ENCODE measurements around the gene C17orf113. TPM values are rescaled to one million over a fixed set of nuclear protein-coding genes. Genes with fewer than 3 reads are reported as not detected.
"Not testable (repeated sequence)": the region's sequence is repeated elsewhere in the genome, so short reads cannot be mapped to it uniquely, and the experiment has no call there.

Gene C17orf113
- total RNA-seq, 6 donors from 2014 or later = 1.1 to 5.2 (median 2.3) TPM

DNA sequence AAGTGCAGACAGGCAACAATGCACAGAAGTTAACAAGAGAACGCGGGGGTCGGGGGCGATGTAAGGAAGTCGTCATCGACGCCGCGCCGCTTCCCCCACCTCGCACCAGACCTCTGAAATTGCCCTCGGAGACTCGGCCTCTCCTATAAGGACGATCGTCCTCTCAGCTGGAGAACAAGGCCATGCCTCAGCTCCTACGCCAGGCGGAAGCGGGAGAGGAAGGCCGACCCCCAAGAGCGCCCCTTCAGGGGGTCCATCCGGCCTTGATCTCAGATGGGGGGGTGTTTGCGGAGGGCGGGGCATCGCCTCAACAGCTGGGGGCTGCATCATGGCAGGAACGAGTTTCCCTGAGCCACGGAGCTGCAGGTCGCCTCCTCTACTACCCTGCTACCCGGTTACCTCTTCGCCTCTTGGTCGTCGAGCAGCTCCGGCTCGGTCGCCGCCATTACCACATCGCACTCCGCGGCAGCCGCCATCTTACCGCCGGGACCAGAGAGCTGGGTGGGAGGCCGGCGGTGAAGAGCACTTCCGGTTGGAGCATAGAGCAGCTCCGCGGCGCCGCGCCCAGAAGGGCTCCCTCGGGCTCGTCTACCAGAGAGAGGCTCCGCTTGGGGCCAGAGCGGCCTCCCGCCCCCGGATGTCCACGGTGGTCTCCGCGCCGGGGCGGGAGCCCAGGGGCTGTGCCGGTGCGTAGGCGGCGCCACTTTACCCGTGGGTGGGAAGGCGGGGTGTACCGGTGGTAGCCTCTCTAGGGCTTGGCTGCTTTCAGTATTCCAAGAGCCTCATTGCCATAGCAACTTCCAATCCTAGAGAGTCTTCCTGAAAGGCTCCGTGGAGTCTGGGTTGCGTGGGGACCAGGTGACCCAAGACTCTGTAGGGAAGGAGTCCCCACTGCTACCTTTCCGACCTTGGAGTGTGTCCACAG lies 33.2 kb downstream of the C17orf113 start, which contains the start of gene DNAJC7:
TSS of gene DNAJC7 (minus strand) at position 499 of the 925 bp plus-strand sequence. CDS start at position 476, 23 bp downstream.
- peak; percentile 97 to 98 for ATAC-seq (ENCODE audit: low FRiP score in 2 of 2)

DNA sequence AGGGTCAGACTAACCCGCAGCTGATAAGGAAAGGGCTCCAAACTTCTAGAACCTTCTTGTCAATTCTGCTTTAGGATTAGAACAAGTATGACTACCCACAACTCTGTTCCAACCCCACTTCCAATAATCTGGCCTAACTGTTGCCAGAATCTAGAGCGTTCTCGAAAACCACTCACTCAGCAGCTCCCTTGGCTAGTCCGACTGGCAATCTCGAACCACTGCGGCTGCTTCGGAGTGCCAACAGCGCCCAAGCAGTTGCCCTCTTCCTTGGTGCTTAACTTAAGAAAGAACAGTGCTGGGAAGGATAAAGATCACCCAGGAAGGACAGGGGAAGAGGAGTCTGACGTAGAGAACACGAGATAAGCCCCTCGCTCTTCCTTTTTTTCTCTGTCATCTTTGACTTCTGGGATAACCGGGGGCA lies 34.0 kb downstream of the C17orf113 start:
- H3K36me3 ChIP-seq = no peaks in the 10 kb centered on the region
- TF ChIP-seq POLR2AphosphoS5 (IDR thresholded peaks at IDR 0.05) (no peak), EP300 (IDR thresholded peaks at IDR 0.05) (no peak), POLR2A (IDR thresholded peaks at IDR 0.05) (peak in 1 of 4 donors; percentile 9)
- TF ChIP-seq, protein P1, sequence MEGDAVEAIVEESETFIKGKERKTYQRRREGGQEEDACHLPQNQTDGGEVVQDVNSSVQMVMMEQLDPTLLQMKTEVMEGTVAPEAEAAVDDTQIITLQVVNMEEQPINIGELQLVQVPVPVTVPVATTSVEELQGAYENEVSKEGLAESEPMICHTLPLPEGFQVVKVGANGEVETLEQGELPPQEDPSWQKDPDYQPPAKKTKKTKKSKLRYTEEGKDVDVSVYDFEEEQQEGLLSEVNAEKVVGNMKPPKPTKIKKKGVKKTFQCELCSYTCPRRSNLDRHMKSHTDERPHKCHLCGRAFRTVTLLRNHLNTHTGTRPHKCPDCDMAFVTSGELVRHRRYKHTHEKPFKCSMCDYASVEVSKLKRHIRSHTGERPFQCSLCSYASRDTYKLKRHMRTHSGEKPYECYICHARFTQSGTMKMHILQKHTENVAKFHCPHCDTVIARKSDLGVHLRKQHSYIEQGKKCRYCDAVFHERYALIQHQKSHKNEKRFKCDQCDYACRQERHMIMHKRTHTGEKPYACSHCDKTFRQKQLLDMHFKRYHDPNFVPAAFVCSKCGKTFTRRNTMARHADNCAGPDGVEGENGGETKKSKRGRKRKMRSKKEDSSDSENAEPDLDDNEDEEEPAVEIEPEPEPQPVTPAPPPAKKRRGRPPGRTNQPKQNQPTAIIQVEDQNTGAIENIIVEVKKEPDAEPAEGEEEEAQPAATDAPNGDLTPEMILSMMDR (IDR thresholded peaks at IDR 0.05) = no peak
- H3K4me1 ChIP-seq = peaks cover 60 to 78% (median 62%) of the 10 kb centered on the region in 4 donors
- ATAC-seq (ENCODE audit: low FRiP score in 2 of 2) (no peak), DNase-seq (peak in 1 of 2 donors; percentile 38)
- 1 to 4% methylated on average over 12 of the region's 12 CpGs for WGBS, 2 donors
- H3K27me3 ChIP-seq = no peaks in the 10 kb centered on the region
- H3K27ac ChIP-seq = peak overlapping the region; percentile 90 to 95 (median 92)
- H3K9me3 ChIP-seq = no peaks in the 10 kb centered on the region
- peak overlapping the region; percentile 59 to 95 (median 80) for H3K4me3 ChIP-seq

More for the DNA sequence above, 33.2 kb downstream of the C17orf113 start, which contains the start of gene DNAJC7:
- no peaks in the 10 kb centered on the region for H3K9me3 ChIP-seq
- peaks cover 0 to 6% (median 3%) of the 10 kb centered on the region in 4 donors for H3K36me3 ChIP-seq
- peaks cover 57 to 73% (median 59%) of the 10 kb centered on the region in 4 donors for H3K4me1 ChIP-seq
- H3K4me3 ChIP-seq = peak within 1 kb of the TSS; percentile 59 to 95 (median 80)
- WGBS, 2 donors = 0% methylated on average over 22 to 52 of the region's 70 CpGs
- TF ChIP-seq POLR2A (IDR thresholded peaks at IDR 0.05) = peak in 2 of 4 donors; percentile 66 to 80
- peak; percentile 67 to 81 for TF ChIP-seq POLR2AphosphoS5 (IDR thresholded peaks at IDR 0.05)
- no peak for TF ChIP-seq EP300 (IDR thresholded peaks at IDR 0.05)
- TF ChIP-seq, protein P1 (IDR thresholded peaks at IDR 0.05) = peak in 4 of 6 experiments; percentile 7 to 28 (median 16)
- DNase-seq = peak; percentile 95 to 96
- no peaks in the 10 kb centered on the region for H3K27me3 ChIP-seq
- peak within 1 kb of the TSS; percentile 90 to 95 (median 92) for H3K27ac ChIP-seq

DNA sequence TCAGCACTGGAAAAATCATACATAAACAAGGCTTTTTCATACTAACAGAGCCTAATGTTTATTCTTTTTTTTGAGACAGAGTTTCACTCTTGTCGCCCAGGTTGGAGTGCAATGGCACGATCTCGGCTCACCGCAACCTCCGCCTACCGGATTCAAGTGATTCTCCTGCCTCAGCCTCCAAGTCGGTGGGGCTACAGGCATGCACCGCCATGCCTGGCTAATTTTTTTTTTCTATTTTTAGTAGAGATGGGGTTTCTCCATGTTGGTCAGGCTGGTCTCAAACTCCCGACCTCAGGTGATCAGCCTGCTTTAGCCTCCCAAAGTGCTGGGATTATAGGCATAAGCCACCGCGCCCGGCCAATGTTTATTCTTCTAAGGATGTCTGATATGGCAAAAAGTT lies 36.7 kb downstream of the C17orf113 start:
- H3K27me3 ChIP-seq; H3K36me3 ChIP-seq; ATAC-seq (ENCODE audit: low FRiP score in 2 of 2); DNase-seq; H3K9me3 ChIP-seq; H3K27ac ChIP-seq; H3K4me3 ChIP-seq: not testable (repeated sequence)
- WGBS, 2 donors = 93 to 95% methylated on average over 12 of the region's 12 CpGs
- H3K4me1 ChIP-seq = peaks cover 62 to 84% (median 69%) of the 10 kb centered on the region in 4 donors

DNA sequence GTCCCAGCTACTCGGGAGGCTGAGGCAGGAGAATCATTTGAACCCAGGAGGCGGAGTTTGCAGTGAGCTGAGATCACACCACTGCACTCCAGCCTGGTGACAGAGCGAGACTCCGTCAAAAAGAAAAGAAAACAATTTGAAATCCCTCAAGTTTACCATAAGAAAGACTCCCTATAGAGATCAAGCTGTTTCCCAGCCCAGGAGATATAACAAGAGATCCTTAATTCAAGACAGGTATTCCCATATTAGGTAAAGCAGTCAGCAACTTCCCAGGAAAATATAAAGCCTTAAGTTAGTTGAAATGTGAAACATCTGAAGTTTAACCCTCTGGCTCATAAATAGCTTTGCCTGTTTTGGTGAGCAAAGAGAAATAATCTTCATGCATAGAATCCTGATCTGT lies 38.0 kb downstream of the C17orf113 start:
- peaks cover 0 to 12% (median 0%) of the 10 kb centered on the region in 4 donors for H3K36me3 ChIP-seq
- H3K4me1 ChIP-seq = peaks cover 53 to 75% (median 63%) of the 10 kb centered on the region in 4 donors
- 76 to 91% methylated on average over 4 of the region's 4 CpGs for WGBS, 2 donors

DNA sequence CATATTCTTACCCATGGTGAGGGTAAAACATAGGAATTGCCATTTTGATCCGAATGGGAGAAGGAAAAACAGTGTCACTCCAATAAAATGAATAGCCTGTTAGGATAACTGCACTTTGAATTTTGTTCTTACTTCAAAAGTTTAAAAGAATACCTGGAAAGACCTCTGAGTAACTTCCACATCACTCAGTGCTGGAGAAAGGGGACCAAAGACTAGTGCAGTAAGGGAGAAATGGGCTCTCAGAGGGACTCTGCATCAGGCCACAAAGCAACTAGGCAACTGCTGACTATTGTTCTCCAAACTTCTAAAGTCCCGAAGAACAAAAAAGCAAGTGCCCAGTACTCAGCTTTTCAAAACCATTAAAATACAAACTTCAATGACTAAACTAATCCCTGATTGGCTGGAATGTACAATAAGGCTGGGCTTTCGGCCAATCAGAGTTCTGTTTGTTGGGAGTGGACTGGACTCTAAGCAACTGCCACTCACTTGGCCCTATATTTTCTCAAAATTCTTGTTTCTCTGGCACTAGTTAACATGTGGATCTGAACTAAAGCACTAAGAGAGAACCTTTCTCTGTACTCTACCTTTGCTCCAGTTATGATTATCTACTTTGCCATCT lies 39.4 kb downstream of the C17orf113 start:
- no peak for ATAC-seq (ENCODE audit: low FRiP score in 2 of 2)
- TF ChIP-seq EP300 (IDR thresholded peaks at IDR 0.05) = no peak
- TF ChIP-seq POLR2A (IDR thresholded peaks at IDR 0.05) = no peak
- TF ChIP-seq, protein P1 (IDR thresholded peaks at IDR 0.05) = no peak
- no peak for TF ChIP-seq POLR2AphosphoS5 (IDR thresholded peaks at IDR 0.05)

More for the DNA sequence above, 38.0 kb downstream of the C17orf113 start:
- ATAC-seq (ENCODE audit: low FRiP score in 2 of 2); H3K9me3 ChIP-seq; H3K27ac ChIP-seq; H3K27me3 ChIP-seq; DNase-seq; H3K4me3 ChIP-seq: not testable (repeated sequence)

DNA sequence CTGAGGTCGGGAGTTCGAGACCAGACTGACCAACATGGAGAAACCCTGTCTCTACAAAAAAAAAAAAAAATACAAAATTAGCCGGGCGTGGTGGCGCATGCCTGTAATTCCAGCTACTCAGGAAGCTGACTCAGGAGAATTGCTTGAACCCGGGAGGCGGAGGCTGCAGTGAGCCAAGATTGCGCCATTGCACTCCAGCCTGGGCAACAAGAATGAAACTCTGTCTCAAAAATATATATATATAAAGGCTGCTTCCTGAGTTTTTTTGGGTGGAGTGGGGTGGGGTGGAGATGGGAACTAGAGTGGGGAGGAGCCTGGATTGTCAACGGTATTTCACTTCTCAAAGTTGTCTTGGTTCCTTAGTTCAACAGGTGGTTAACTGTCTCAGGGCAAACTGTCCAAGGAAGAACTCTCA lies 40.1 kb downstream of the C17orf113 start:
- 33 to 48% methylated on average over 9 of the region's 9 CpGs for WGBS, 2 donors
- peaks cover 0 to 12% (median 0%) of the 10 kb centered on the region in 4 donors for H3K36me3 ChIP-seq
- peaks cover 52 to 65% (median 58%) of the 10 kb centered on the region in 4 donors for H3K4me1 ChIP-seq
- H3K4me3 ChIP-seq, H3K27me3 ChIP-seq, H3K9me3 ChIP-seq: not testable (repeated sequence)
- peak overlapping the region in 3 of 4 donors; percentile 7 to 64 (median 53) for H3K27ac ChIP-seq
- peak in 1 of 2 donors; percentile 70 for ATAC-seq (ENCODE audit: low FRiP score in 2 of 2)
- DNase-seq = peak in 1 of 2 donors; percentile 45

More for the DNA sequence above, 39.4 kb downstream of the C17orf113 start:
- Histone ChIP-seq H3K36me3 (peaks cover 0 to 12% (median 0%) of the 10 kb centered on the region in 4 donors), H3K27me3 (no peaks in the 10 kb centered on the region), H3K4me3 (no peak overlapping the region), H3K9me3 (no peaks in the 10 kb centered on the region), H3K27ac (peak overlapping the region in 3 of 4 donors; percentile 7 to 64 (median 53)), H3K4me1 (peaks cover 55 to 69% (median 62%) of the 10 kb centered on the region in 4 donors)
- DNase-seq = no peak
- WGBS, 2 donors = 87 to 95% methylated on average over 3 of the region's 3 CpGs
